Activated CD4-positive, alpha-beta T cell treated with anti-CD3 and anti-CD28 coated beads for 1 hour (primary cell): ENCODE data around the gene PSD2.

Source experiments
- DNase-seq: peaks from one replicate; pipeline ENCODE4 v3.0.0-alpha.2; 2020

The PSD2 gene

GRCh38 chr5:139814191-139814601, 18.6 kb downstream of the PSD2 start:
- DNase-seq, result no peak

GRCh38 chr5:139814704-139815280, 19.2 kb downstream of the PSD2 start:
- DNase-seq, result no peak

- no peak for DNase-seq
These were observed 21.0 kb downstream of the PSD2 start for GRCh38 chr5:139816566-139816965.

DNA sequence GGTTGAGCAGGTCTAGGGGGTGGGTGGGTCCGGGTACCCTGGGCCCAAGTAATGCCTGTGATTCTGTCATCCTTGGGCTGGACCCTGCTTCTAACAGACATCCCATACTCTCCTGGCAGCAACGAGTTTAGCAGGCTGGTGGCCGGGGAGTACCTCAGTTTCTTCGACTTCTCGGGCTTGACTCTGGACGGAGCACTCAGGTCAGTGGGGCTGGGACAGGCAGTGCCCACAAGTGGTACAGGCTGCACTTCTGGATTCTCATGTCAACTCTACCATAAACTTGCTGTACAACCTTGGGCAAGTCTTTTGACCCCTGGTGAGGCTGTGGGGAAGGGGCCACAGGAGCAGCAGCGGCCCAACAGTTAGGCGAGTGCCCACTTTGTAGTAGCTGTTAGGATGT, 21.8 kb downstream of the PSD2 start:
- DNase-seq, result no peak

DNA sequence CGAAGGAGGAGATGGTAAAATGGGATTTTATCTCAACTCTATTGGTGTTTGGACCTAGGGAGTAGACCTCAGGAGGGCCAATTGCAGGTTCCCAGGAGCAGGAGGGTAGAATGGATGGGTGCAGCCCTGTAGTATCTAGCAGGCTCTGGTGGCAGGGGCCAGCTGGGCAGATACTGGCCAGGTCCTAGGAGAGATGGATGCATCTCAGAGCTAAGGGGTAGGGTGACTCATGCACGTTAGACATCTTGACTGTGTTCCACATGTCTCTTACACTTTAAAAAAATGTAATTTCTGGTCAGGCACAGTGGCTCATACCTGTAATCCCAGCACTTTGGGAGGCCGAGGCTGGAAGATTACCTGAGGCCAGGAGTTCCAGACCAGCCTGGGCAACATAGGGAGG, 22.4 kb downstream of the PSD2 start:
- no peak for DNase-seq

DNA sequence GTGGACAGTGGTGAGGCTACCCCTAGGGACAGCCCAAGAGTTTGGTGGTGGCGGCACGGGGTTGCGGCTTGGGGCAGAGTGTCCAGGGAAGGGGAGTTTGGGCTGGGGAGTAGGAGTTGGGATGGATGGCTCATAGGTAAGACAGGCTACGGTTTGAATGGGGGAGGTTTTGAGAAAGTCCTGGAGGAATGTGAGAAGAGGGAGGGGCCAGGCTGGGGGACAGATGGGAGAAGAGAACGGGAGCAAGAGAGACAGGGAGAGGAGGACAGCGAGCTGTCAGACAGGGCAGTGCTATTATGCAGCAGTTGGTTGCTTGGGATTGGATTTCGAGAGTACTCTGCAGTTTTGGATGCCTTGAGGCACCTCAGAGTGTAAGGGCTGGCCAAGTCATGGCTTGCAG, 24.5 kb downstream of the PSD2 start:
- DNase-seq, result no peak

GRCh38 chr5:139820606-139821005, 25.0 kb downstream of the PSD2 start:
- DNase-seq, result no peak

GRCh38 chr5:139821806-139822552, 26.4 kb downstream of the PSD2 start:
- DNase-seq, result no peak

GRCh38 chr5:139822553-139823425, 27.2 kb downstream of the PSD2 start:
- no peak for DNase-seq

GRCh38 chr5:139823757-139824355, 28.2 kb downstream of the PSD2 start:
- DNase-seq, result no peak

- DNase-seq, result no peak
These were observed 30.1 kb downstream of the PSD2 start for GRCh38 chr5:139825690-139826089.

- DNase-seq, result no peak
These were observed 32.7 kb downstream of the PSD2 start for GRCh38 chr5:139828207-139828895.

DNA sequence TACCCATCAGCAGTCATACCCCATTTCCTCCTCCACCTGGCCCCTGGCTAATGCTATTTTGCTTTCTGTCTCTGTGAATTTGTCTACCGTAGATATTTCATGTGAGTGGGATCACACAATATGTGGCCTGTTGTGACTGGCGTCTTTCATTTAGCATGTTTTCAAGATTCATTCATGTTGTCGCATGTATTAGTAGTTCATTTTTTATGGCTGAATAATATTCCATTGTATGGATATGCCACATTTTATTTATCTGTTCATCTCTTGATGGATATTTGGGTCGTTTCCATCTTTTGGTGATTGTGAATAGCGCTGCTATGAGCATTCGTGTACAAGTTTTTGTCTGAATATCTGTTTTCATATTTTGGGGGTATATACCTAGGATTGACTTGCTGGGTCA, 33.9 kb downstream of the PSD2 start:
- DNase-seq, result no peak

DNA sequence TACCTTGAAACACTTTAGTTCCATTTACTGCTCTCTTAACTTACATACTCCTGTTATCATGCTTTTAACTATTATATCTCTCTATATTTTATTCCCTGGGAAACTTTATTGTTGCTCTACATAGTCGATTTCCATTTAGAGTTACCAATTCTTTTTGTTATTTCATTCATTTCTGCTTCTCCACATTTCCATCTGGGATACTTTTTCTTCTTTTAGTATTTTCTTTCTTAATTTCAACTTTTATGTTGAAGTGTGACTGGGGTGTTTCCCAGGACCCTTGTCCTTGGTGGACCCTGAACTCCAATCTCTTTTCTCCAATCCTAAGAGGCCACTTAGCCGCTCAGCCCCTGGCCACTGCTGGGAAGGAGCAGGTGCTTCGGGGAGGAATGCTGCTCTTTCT, 36.0 kb downstream of the PSD2 start:
- DNase-seq, result no peak

DNA sequence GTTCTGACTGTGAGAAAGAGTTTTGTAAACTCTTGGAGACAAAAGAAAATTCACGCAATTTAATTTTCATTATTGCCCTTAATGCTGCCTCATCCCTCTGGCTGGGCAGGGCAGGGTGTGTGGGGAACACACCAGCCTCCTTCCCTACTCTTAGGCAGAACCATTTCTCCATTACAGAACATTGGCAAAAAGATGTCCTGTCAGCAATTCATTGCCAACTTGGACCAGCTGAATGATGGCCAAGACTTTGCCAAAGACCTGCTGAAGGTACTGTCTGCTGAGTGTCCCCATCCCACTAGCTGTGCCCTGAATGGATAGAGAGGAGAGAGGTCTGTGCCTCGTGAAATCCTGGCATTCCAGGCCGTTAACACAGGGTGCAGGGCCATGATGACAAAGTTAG, 37.9 kb downstream of the PSD2 start:
- no peak for DNase-seq

DNA sequence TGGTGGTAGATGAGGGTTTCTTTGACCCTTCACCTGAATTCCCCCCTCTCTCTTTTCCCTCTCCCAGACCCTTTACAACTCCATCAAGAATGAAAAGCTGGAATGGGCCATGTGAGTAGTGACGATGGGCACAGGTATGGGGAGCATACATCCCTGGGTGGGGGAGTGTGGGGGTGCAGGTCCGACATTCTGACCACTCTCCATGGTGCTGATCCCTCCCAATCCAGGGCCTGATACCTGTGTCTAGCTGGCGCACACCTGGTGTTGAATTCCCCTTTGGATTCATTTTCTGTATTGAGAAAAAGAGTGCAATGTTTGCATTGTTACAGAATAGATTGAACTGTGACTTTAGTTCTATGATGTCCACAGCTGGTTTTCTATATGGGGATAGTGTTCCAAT, 40.0 kb downstream of the PSD2 start:
- no peak for DNase-seq

DNA sequence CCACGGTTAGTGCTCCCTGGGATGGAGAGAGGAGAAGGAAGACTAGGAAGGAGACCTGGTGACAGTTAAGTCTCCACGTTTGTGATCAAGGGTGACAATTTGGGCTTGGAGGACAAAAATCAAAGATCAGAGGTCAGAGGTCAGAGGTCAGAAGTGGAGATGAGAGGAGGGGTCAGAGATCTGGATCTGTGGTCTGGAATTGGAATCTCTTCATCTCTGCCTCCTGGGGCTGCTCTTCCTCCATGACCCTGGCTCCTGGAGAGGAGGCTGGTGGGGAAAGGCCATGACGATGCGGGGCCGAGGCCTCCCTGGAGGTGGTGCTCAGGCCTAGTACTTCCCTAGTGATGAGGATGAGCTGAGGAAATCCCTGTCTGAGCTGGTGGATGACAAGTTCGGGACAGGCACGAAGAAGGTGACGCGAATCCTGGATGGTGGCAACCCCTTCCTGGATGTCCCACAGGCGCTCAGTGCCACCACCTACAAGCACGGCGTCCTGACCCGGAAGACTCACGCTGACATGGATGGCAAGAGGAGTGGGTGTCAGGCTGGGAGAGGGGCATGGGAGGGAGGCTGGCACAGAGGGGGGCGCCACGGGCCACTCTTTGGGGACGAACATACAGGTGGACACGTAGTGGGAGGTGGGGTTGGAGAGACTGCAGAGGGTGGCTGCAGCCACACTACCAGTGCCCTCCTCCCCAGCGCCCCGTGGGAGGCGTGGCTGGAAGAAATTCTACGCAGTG, 41.0 kb downstream of the PSD2 start:
- DNase-seq, result no peak

- DNase-seq, result no peak
These were observed 42.2 kb downstream of the PSD2 start for GRCh38 chr5:139837711-139838380.

DNA sequence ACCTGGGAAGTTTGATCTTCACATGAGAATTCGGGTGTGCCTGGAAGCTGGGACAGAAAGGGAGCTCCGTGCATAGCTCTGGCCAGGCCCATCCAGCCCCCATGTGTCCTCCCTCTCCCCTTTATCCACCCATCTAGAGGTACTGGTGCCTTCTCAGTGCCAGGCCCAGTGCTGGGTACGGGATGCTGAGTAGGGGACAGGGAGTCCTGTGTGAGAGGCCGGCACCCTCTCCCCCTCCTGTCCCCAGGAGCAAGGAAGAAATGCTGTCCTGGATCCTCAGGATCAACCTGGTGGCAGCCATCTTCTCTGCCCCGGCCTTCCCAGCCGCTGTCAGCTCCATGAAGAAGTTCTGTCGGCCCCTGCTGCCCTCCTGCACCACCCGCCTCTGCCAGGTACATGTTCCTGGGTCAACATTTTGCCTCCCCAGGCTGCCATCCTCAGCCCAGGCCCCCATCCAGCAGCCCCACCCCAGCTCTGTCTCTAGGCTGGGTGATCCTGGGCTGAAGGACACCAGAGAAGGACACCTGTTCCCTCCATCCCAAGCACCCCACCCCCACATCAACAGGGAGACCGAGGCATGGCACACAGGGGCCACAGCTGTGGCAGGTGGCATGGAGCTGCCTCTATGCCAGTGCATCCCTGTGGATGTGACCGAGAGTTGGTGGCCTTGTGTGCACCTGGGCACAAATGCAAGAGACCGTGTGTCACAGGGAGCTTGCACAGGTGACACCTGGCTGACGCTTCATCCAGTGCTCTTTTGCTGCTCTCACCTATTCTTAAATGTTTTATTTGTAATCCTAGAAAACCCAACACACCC, 43.0 kb downstream of the PSD2 start:
- DNase-seq, result no peak

GRCh38 chr5:139839232-139839815, 43.7 kb downstream of the PSD2 start:
- no peak for DNase-seq
